DOHH2 (cell line): ENCODE measurements around the gene DDR1.

ENCODE experiments used
- H3F3A ChIP-seq: fragments of 200-600 bp; sonication (generic), shearing (Covaris generic); 2 replicates; pipeline ENCODE4 v1.6.0; 2016; ENCODE audit warnings: antibody characterized with exemption, mild to moderate bottlenecking; ENCODE audit not compliant: control insufficient read depth, insufficient read depth
- H3K27ac ChIP-seq: fragments of 200-600 bp; sonication (generic); 2 replicates; pipeline ENCODE4 v1.5.1; 2014; ENCODE audit warnings: low read depth, mild to moderate bottlenecking, low read length, moderate library complexity
- H3K27me3 ChIP-seq: fragments of 200-600 bp; sonication (generic); 2 replicates; pipeline ENCODE4 v1.6.1; 2014; ENCODE audit warnings: mild to moderate bottlenecking, low read length, mixed read lengths; ENCODE audit not compliant: control insufficient read depth
- H3K36me3 ChIP-seq: fragments of 200-600 bp; sonication (generic); 2 replicates; pipeline ENCODE4 v1.6.1; 2014; ENCODE audit warnings: mild to moderate bottlenecking, low read length, moderate library complexity, mixed read lengths; ENCODE audit not compliant: control insufficient read depth
- H3K4me1 ChIP-seq: fragments of 200-600 bp; sonication (generic); 2 replicates; pipeline ENCODE4 v1.6.1; 2014; ENCODE audit warnings: mild to moderate bottlenecking, low read length, mixed read lengths; ENCODE audit not compliant: control insufficient read depth
- H3K4me2 ChIP-seq: fragments of 200-600 bp; sonication (generic); 2 replicates; pipeline ENCODE4 v1.6.0; 2014; ENCODE audit warnings: mild to moderate bottlenecking, low read length, moderate library complexity
- H3K4me3 ChIP-seq: fragments of 200-600 bp; sonication (generic); 2 replicates; pipeline ENCODE4 v1.5.1; 2014; ENCODE audit warnings: mild to moderate bottlenecking, low read length, mixed read lengths
- H3K79me2 ChIP-seq: fragments of 200-600 bp; sonication (generic); 2 replicates; pipeline ENCODE4 v1.6.1; 2014; ENCODE audit warnings: mild to moderate bottlenecking, low read length, mixed read lengths; ENCODE audit not compliant: control insufficient read depth
- H3K9me2 ChIP-seq: fragments of 200-600 bp; sonication (generic); replicated peaks from 2 replicates; pipeline ENCODE4 v1.6.1; 2014; ENCODE audit warnings: mild to moderate bottlenecking, low read length, mixed read lengths; ENCODE audit not compliant: control insufficient read depth
- H3K9me3 ChIP-seq: fragments of 200-600 bp; sonication (generic); 2 replicates; pipeline ENCODE4 v1.6.1; 2014; ENCODE audit warnings: antibody characterized with exemption, low read length, mixed read lengths; ENCODE audit not compliant: control insufficient read depth, insufficient read depth
- H4K20me1 ChIP-seq: fragments of 200-600 bp; sonication (generic); 2 replicates; pipeline ENCODE4 v1.6.0; 2014; ENCODE audit warnings: low read depth, mild to moderate bottlenecking, antibody characterized with exemption, low read length, moderate library complexity; ENCODE audit not compliant: control insufficient read depth, insufficient read depth
- CTCF ChIP-seq: fragments of 200-600 bp; sonication (generic); IDR thresholded peaks from one replicate; pipeline ENCODE4 v1.5.1; 2014; ENCODE audit warnings: antibody characterized with exemption, mild to moderate bottlenecking, low read depth, low read length; ENCODE audit not compliant: poor library complexity, severe bottlenecking
- EZH2phosphoT487 ChIP-seq: fragments of 200-600 bp; sonication (generic); IDR thresholded peaks from 2 replicates; pipeline ENCODE4 v1.6.1; 2017; ENCODE audit warnings: borderline replicate concordance, mild to moderate bottlenecking, antibody characterized with exemption, low read length, moderate library complexity, mixed read lengths

DDR1 gene

GRCh38 chr6:30940361-30940986, 56.2 kb downstream of the DDR1 start, which contains the start of gene MUCL3:
Gene MUCL3, plus strand, starts transcription at chr6:30940973. Its CDS starts 27 bp downstream, at chr6:30941000.
- Histone ChIP-seq H3K27me3 (peaks cover 26% of the 10 kb centered on the region; the same call in 1 of the 2 replicates), H4K20me1 (no peaks in the 10 kb centered on the region), H3K4me2 (no peak within 1 kb of the TSS), H3K9me3 (no peaks in the 10 kb centered on the region), H3K4me3 (no peak within 1 kb of the TSS), H3K4me1 (no peaks in the 10 kb centered on the region), H3K79me2 (no peaks in the 10 kb centered on the region), H3F3A (no peaks in the 10 kb centered on the region), H3K9me2 (no peaks in the 10 kb centered on the region), H3K36me3 (no peaks in the 10 kb centered on the region), H3K27ac (no peak within 1 kb of the TSS)
- TF ChIP-seq EZH2phosphoT487: no peak

- Histone ChIP-seq H3K4me3 (no peak overlapping the region), H3K27me3 (peaks cover 35% of the 10 kb centered on the region; the same call in 1 of the 2 replicates), H3K4me2 (no peak overlapping the region), H3K4me1 (no peaks in the 10 kb centered on the region), H3K79me2 (no peaks in the 10 kb centered on the region), H3F3A (no peaks in the 10 kb centered on the region), H3K9me2 (no peaks in the 10 kb centered on the region), H4K20me1 (no peaks in the 10 kb centered on the region), H3K27ac (no peak overlapping the region), H3K9me3 (no peaks in the 10 kb centered on the region), H3K36me3 (no peaks in the 10 kb centered on the region)
- no peak for TF ChIP-seq EZH2phosphoT487
These were observed 58.2 kb downstream of the DDR1 start for GRCh38 chr6:30942338-30943060.

- TF ChIP-seq EZH2phosphoT487 (no peak), CTCF (no peak)
- peaks cover 34% of the 10 kb centered on the region; the same call in 1 of the 2 replicates for H3K27me3 ChIP-seq
These were observed 59.7 kb downstream of the DDR1 start for GRCh38 chr6:30944051-30944450.

GRCh38 chr6:30945281-30945680, 61.0 kb downstream of the DDR1 start:
- no peaks in the 10 kb centered on the region for H3F3A ChIP-seq
- H3K36me3 ChIP-seq: no peaks in the 10 kb centered on the region
- H4K20me1 ChIP-seq: no peaks in the 10 kb centered on the region
- no peak overlapping the region for H3K4me3 ChIP-seq
- H3K4me1 ChIP-seq: no peaks in the 10 kb centered on the region
- no peaks in the 10 kb centered on the region for H3K79me2 ChIP-seq
- H3K9me3 ChIP-seq: no peaks in the 10 kb centered on the region
- no peak for TF ChIP-seq CTCF
- TF ChIP-seq EZH2phosphoT487: no peak
- peaks cover 29% of the 10 kb centered on the region; the same call in 1 of the 2 replicates for H3K27me3 ChIP-seq
- no peak overlapping the region for H3K27ac ChIP-seq
- H3K9me2 ChIP-seq: no peaks in the 10 kb centered on the region
- no peak overlapping the region for H3K4me2 ChIP-seq

More at GRCh38 chr6:30944051-30944450, 59.7 kb downstream of the DDR1 start:
- H3K27ac ChIP-seq: no peak overlapping the region
- H3K79me2 ChIP-seq: no peaks in the 10 kb centered on the region
- no peaks in the 10 kb centered on the region for H4K20me1 ChIP-seq
- H3K4me3 ChIP-seq: no peak overlapping the region
- H3K4me2 ChIP-seq: no peak overlapping the region
- H3K9me3 ChIP-seq: no peaks in the 10 kb centered on the region
- H3K36me3 ChIP-seq: no peaks in the 10 kb centered on the region
- no peaks in the 10 kb centered on the region for H3K9me2 ChIP-seq
- H3K4me1 ChIP-seq: no peaks in the 10 kb centered on the region
- H3F3A ChIP-seq: no peaks in the 10 kb centered on the region
